Measurements from ENCODE around the gene NUDT13. TPM values are rescaled to one million over a fixed set of nuclear protein-coding genes. Genes with fewer than 3 reads are reported as not detected.

Gene NUDT13
- total and polyA plus RNA-seq, 2 of the 4 experiments (the other 2 are of a cell fraction): 0.90 to 1.7 TPM

- H4K8ac ChIP-seq (ENCODE audit: low read depth in 2 of 2, low read length in 2 of 2): peak overlapping the region; percentile 70 to 90
- peak; percentile 30 for ATAC-seq (ENCODE audit: low read depth)
- H2AFZ ChIP-seq (replicated peaks; ENCODE audit: low read length, poor library complexity): peak overlapping the region; percentile 97
- peak overlapping the region; percentile 92 for H3K14ac ChIP-seq (replicated peaks; ENCODE audit: low read depth, low read length)
- H4K20me1 ChIP-seq (ENCODE audit: insufficient read depth, low read length): peaks cover 29% of the 10 kb centered on the region
- H3K4me1 ChIP-seq (ENCODE audit: control insufficient read depth, insufficient read depth, low read length): peaks cover 3% of the 10 kb centered on the region; the same call in 1 of the 2 replicates
- DNase-seq: peak; percentile 60
- H3K56ac ChIP-seq (ENCODE audit: extremely low read depth, insufficient read depth, low read length): peak overlapping the region; percentile 98
- H3K27ac ChIP-seq (ENCODE audit: insufficient read depth, low read length): peak overlapping the region; percentile 91
- H2BK15ac ChIP-seq (ENCODE audit: low read depth, low read length): no peak overlapping the region
- no peaks in the 10 kb centered on the region; the same call in 1 of the 2 replicates for H3K9me1 ChIP-seq (ENCODE audit: insufficient read depth, low read length)
- peak overlapping the region; percentile 56; the same call in 1 of the 2 replicates for H4K5ac ChIP-seq (ENCODE audit: low read depth, low read length)
- H3K9me3 ChIP-seq (ENCODE audit: control insufficient read depth, insufficient read depth, low read length): no peaks in the 10 kb centered on the region
- BruUV-seq (replicated peaks): no TSS peak
- dilution Hi-C loops (cut with HindIII; ENCODE audit: low sequenced_read_pairs, unreplicated experiment) (no loop called here), in situ Hi-C loops (cut with MboI; ENCODE audit: low sequenced_read_pairs) (no loop called here), intact Hi-C loops (cut with micrococcal nuclease) (loop anchor here (1.0 kb wide), 1 partner anchor 63 kb away; no protein-coding TSS in a partner anchor)
- 0% methylated on average over 10 of the region's 29 CpGs; no CpG with 5 or more reads in 1 of the 2 experiments for WGBS, 2 experiments (ENCODE audit: extremely low coverage in 2 of 2, insufficient read length in 1 of 2)
- H2BK120ac ChIP-seq (ENCODE audit: low read depth, low read length): peak overlapping the region; percentile 31
- H3K36me3 ChIP-seq (ENCODE audit: control insufficient read depth, insufficient read depth, low read length): no peaks in the 10 kb centered on the region; the same call in 1 of the 2 replicates
- peak overlapping the region; percentile 83 for H3K4ac ChIP-seq (ENCODE audit: low read depth, low read length)
- H3K18ac ChIP-seq (ENCODE audit: low read depth, low read length): peak overlapping the region; percentile 78
- POLR2A ChIA-PET (ENCODE audit: unreplicated experiment): interaction anchor here (0.6 to 0.8 kb wide), 7 partner anchors 14 to 777 kb away, joined by 3 to 10 read pairs (median 8); partner anchors contain the start of gene NUDT13
- CTCF ChIA-PET: interaction anchor here (0.7 to 1.4 kb wide), 2 partner anchors 9 to 20 kb away, joined by 3 to 4 read pairs; no protein-coding TSS in a partner anchor
- peak overlapping the region; percentile 48 for H3K4me2 ChIP-seq (ENCODE audit: low read depth, low read length)
- peak overlapping the region; percentile 71 for H3K4me3 ChIP-seq (ENCODE audit: insufficient read depth, low read depth, low read length)
- peak overlapping the region; percentile 98 for H2AK9ac ChIP-seq (replicated peaks; ENCODE audit: low read depth, low read length, poor library complexity)
- H3K9ac ChIP-seq (ENCODE audit: low read depth, low read length): peak overlapping the region; percentile 91
- peak overlapping the region; percentile 88 for H4K91ac ChIP-seq (ENCODE audit: insufficient read depth, low read depth, low read length)
- H3K79me1 ChIP-seq (ENCODE audit: low read depth in 1 of 2, low read length in 2 of 2): peaks cover 0 to 12% of the 10 kb centered on the region in 2 experiments; a peak in 2 of 4 replicates
- peak; percentile 72; the same call in 1 of the 2 replicates for TF ChIP-seq MXI1 (IDR thresholded peaks at IDR 0.05; ENCODE audit: borderline replicate concordance, low read depth, low read length)
- TF ChIP-seq MAFK (IDR thresholded peaks at IDR 0.05; ENCODE audit: low read depth, low read length): no peak
- H2BK5ac ChIP-seq (ENCODE audit: low read depth, low read length, poor library complexity, severe bottlenecking): peak overlapping the region; percentile 87
- H2BK20ac ChIP-seq (ENCODE audit: low read depth, low read length): no peak overlapping the region
- H2AK5ac ChIP-seq (ENCODE audit: low read depth, low read length): peak overlapping the region; percentile 87; the same call in 1 of the 2 replicates
- peak overlapping the region; percentile 93 for H3K23ac ChIP-seq (ENCODE audit: low read depth, low read length)
- H3K27me3 ChIP-seq (ENCODE audit: control insufficient read depth, insufficient read depth, low read length): no peaks in the 10 kb centered on the region
Observed at GRCh38 chr10:73096041-73096448, 14.2 kb upstream of the NUDT13 start.
